Endothelial cell of umbilical vein (primary cell): ENCODE results near the gene VKORC1.

Experiments
- CTCF ChIP-seq, 2 donors: IDR thresholded peaks; 1 replicate in 1 of 2; 2 replicates in 1 of 2; pipeline ENCODE4 v1.5.1; 2011; ENCODE audit warnings: low read length in 2 of 2, mild to moderate bottlenecking in 2 of 2, moderate library complexity in 2 of 2, control low read depth in 1 of 2, inconsistent platforms in 1 of 2, low read depth in 1 of 2; ENCODE audit not compliant: insufficient read depth in 1 of 2; ENCODE audit errors: extremely low read depth in 1 of 2
- EZH2 ChIP-seq: IDR thresholded peaks from 2 replicates; pipeline ENCODE4 v1.6.1; 2012; ENCODE audit warnings: borderline replicate concordance, low read depth, mild to moderate bottlenecking, moderate library complexity, low read length, inconsistent platforms; ENCODE audit not compliant: severe bottlenecking
- GATA2 ChIP-seq: IDR thresholded peaks from 2 replicates; pipeline ENCODE4 v1.7.0; 2011; ENCODE audit warnings: low read depth, mild to moderate bottlenecking, moderate library complexity, mixed read lengths, low read length; ENCODE audit not compliant: insufficient read length, insufficient read depth
- JUN ChIP-seq: IDR thresholded peaks from 2 replicates; pipeline ENCODE4 v1.6.1; 2011; ENCODE audit warnings: borderline replicate concordance, low read depth; ENCODE audit not compliant: insufficient read length, insufficient read depth
- POLR2A ChIP-seq: IDR thresholded peaks from 2 replicates; pipeline ENCODE4 v1.6.1; 2012; ENCODE audit warnings: low read depth, mild to moderate bottlenecking, control low read depth, low read length
- POLR2AphosphoS5 ChIP-seq: IDR thresholded peaks from 2 replicates; pipeline ENCODE4 v1.6.1; 2012; ENCODE audit warnings: low read depth, mild to moderate bottlenecking, control low read depth, low read length, moderate library complexity; ENCODE audit not compliant: insufficient read depth
- TF ChIP-seq, protein P1 (sequence below): IDR thresholded peaks from 2 replicates; pipeline ENCODE4 v1.6.1; 2011; ENCODE audit not compliant: insufficient read depth, insufficient read length

- TF ChIP-seq, protein P1, sequence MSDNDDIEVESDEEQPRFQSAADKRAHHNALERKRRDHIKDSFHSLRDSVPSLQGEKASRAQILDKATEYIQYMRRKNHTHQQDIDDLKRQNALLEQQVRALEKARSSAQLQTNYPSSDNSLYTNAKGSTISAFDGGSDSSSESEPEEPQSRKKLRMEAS: no peak
- TF ChIP-seq POLR2AphosphoS5: no peak
- TF ChIP-seq POLR2A: no peak
- no peak for TF ChIP-seq CTCF (IDR thresholded peaks at IDR 0.05; ENCODE audit: extremely low read depth in 1 of 2, insufficient read depth in 1 of 2, low read depth in 1 of 2, low read length in 2 of 2)
- no peak for TF ChIP-seq EZH2
- TF ChIP-seq GATA2: no peak
- no peak for TF ChIP-seq JUN
Measured at GRCh38 chr16:31079342-31079944, 15.2 kb downstream of the VKORC1 start.
